Thymus (tissue), 11 donors: ENCODE measurements around the gene LDLR. TPM values are rescaled to one million over a fixed set of nuclear protein-coding genes. Genes with fewer than 3 reads are reported as not detected.
"Not testable (repeated sequence)": the region's sequence is repeated elsewhere in the genome, so short reads cannot be mapped to it uniquely, and the experiment has no call there.

Experiments used
- DNase-seq, 9 donors: peaks; one replicate each; pipeline ENCODE4 v3.0.0-alpha.2; 2013; ENCODE audit warnings: low spot score in 9 of 9, low read depth in 6 of 9, missing footprints in 1 of 9
- H3K27ac ChIP-seq, 2 donors: one replicate each; pipeline ENCODE4 v1.5.1; 2013; ENCODE audit warnings: control low read depth in 1 of 2, low read depth in 1 of 2, low read length in 1 of 2, mild to moderate bottlenecking in 1 of 2, moderate library complexity in 1 of 2
- H3K27me3 ChIP-seq, 2 donors: one replicate each; pipeline ENCODE4 v1.5.1; 2013; ENCODE audit warnings: low read length in 1 of 2; ENCODE audit not compliant: control insufficient read depth in 2 of 2, insufficient read depth in 1 of 2
- H3K36me3 ChIP-seq, 2 donors: one replicate each; pipeline ENCODE4 v1.5.1; 2013; ENCODE audit warnings: low read length in 1 of 2, mild to moderate bottlenecking in 1 of 2, moderate library complexity in 1 of 2; ENCODE audit not compliant: control insufficient read depth in 2 of 2, insufficient read depth in 2 of 2
- H3K4me1 ChIP-seq, 2 donors: one replicate each; pipeline ENCODE4 v1.5.1; 2013; ENCODE audit warnings: low read length in 2 of 2; ENCODE audit not compliant: control insufficient read depth in 2 of 2, insufficient read depth in 2 of 2
- H3K4me3 ChIP-seq, 2 donors: one replicate each; pipeline ENCODE4 v1.5.1; 2013; ENCODE audit warnings: low read length in 2 of 2, control low read depth in 1 of 2, mild to moderate bottlenecking in 1 of 2
- H3K9me3 ChIP-seq, 2 donors: one replicate each; pipeline ENCODE4 v1.5.1; 2013; ENCODE audit warnings: low read length in 1 of 2, mild to moderate bottlenecking in 1 of 2; ENCODE audit not compliant: control insufficient read depth in 2 of 2, insufficient read depth in 1 of 2
- WGBS: extraction: QIAGEN DNeasy Blood & Tissue Kit; methylation state at CpG from one replicate; pipeline ENCODE4 v1.1.7; 2013; 5-methylcytosine and 5-hydroxymethylcytosine counted together
- polyA plus RNA-seq: library from polyadenylated mRNA; stranded (reverse); fragments of 200-250 nt; gene quantifications from one replicate; pipeline ENCODE4 v1.2.3, GENCODE V29; 2013
- total RNA-seq: library from RNA; stranded (reverse); fragments of 120-200 nt; gene quantifications from one replicate; pipeline ENCODE4 v1.2.4, GENCODE V29; 2013
- donor health status: healthy.

The LDLR gene
- total and polyA plus RNA-seq, 2 donors, result 7.0 to 7.5 TPM

- H3K36me3 ChIP-seq, result peaks cover 34 to 79% of the 10 kb centered on the region in 2 donors
- H3K4me3 ChIP-seq, result not testable (repeated sequence)
Measured at GRCh38 chr19:11121963-11122362, 32.7 kb downstream of the LDLR start.

GRCh38 chr19:11123114-11123513 is 33.9 kb downstream of the LDLR start:
- WGBS, result 98% methylated on average over 13 of the region's 13 CpGs
- DNase-seq, result no peak
- Histone ChIP-seq H3K36me3 (peaks cover 38 to 82% of the 10 kb centered on the region in 2 donors), H3K9me3 (no peaks in the 10 kb centered on the region), H3K27me3 (no peaks in the 10 kb centered on the region), H3K4me1 (no peaks in the 10 kb centered on the region), H3K27ac (no peak overlapping the region), H3K4me3 (no peak overlapping the region)

More at GRCh38 chr19:11121963-11122362, 32.7 kb downstream of the LDLR start:
- H3K27ac ChIP-seq, H3K9me3 ChIP-seq, DNase-seq, H3K4me1 ChIP-seq, H3K27me3 ChIP-seq: not testable (repeated sequence)
- WGBS, result 99% methylated on average over 17 of the region's 17 CpGs

- not testable (repeated sequence) for H3K4me1 ChIP-seq, H3K4me3 ChIP-seq, H3K27ac ChIP-seq, H3K27me3 ChIP-seq, H3K9me3 ChIP-seq, DNase-seq
- 98% methylated on average over 4 of the region's 4 CpGs for WGBS
- H3K36me3 ChIP-seq, result peaks cover 35 to 83% of the 10 kb centered on the region in 2 donors
Measured at GRCh38 chr19:11124157-11124556, 34.9 kb downstream of the LDLR start.

GRCh38 chr19:11125994-11126685 is 36.9 kb downstream of the LDLR start:
- peaks cover 28 to 85% of the 10 kb centered on the region in 2 donors for H3K36me3 ChIP-seq
- H3K4me1 ChIP-seq, result no peaks in the 10 kb centered on the region
- H3K9me3 ChIP-seq, result no peaks in the 10 kb centered on the region
- 71% methylated on average over 11 of the region's 11 CpGs for WGBS
- no peak overlapping the region for H3K4me3 ChIP-seq
- DNase-seq, result peak in 8 of 9 donors; percentile 47 to 85 (median 73)
- H3K27ac ChIP-seq, result no peak overlapping the region
- H3K27me3 ChIP-seq, result no peaks in the 10 kb centered on the region

GRCh38 chr19:11127905-11128304 is 38.6 kb downstream of the LDLR start:
- Histone ChIP-seq H3K9me3 (no peaks in the 10 kb centered on the region), H3K4me3 (no peak overlapping the region), H3K27ac (no peak overlapping the region), H3K27me3 (no peaks in the 10 kb centered on the region), H3K4me1 (no peaks in the 10 kb centered on the region), H3K36me3 (peaks cover 35 to 92% of the 10 kb centered on the region in 2 donors)
- 98% methylated on average over 15 of the region's 15 CpGs for WGBS
- no peak for DNase-seq

- DNase-seq, result peak in 7 of 9 donors; percentile 38 to 74 (median 61)
- Histone ChIP-seq H3K36me3 (peaks cover 25 to 72% of the 10 kb centered on the region in 2 donors), H3K27me3 (no peaks in the 10 kb centered on the region), H3K4me3 (no peak overlapping the region), H3K9me3 (no peaks in the 10 kb centered on the region), H3K27ac (peak overlapping the region in 1 of 2 donors; percentile 32), H3K4me1 (no peaks in the 10 kb centered on the region)
- WGBS, result 77% methylated on average over 19 of the region's 19 CpGs
Measured at GRCh38 chr19:11130824-11131455, 41.7 kb downstream of the LDLR start.

GRCh38 chr19:11131471-11131870 is 42.2 kb downstream of the LDLR start:
- Histone ChIP-seq H3K27me3 (no peaks in the 10 kb centered on the region), H3K4me3 (no peak overlapping the region), H3K9me3 (no peaks in the 10 kb centered on the region), H3K27ac (no peak overlapping the region), H3K36me3 (peaks cover 25 to 67% of the 10 kb centered on the region in 2 donors), H3K4me1 (no peaks in the 10 kb centered on the region)
- WGBS, result 96% methylated on average over 7 of the region's 7 CpGs
- DNase-seq, result no peak

- DNase-seq, result no peak
- Histone ChIP-seq H3K4me3 (no peak overlapping the region), H3K36me3 (peaks cover 8 to 19% of the 10 kb centered on the region in 2 donors), H3K27ac (no peak overlapping the region), H3K4me1 (peaks cover 3 to 23% of the 10 kb centered on the region in 2 donors), H3K27me3 (peaks cover 0 to 14% of the 10 kb centered on the region in 2 donors), H3K9me3 (peaks cover 0 to 3% of the 10 kb centered on the region in 2 donors)
- WGBS, result 79% methylated on average over 14 of the region's 14 CpGs
Measured at GRCh38 chr19:11136400-11137101, 47.3 kb downstream of the LDLR start.
